IPS-NIHi7 (cell line): ENCODE results near the gene MS4A2.
A peak's percentile ranks its signal among the peaks of the same experiment; 100 is the strongest.
"Not testable (repeated sequence)": the region's sequence is repeated elsewhere in the genome, so short reads cannot be mapped to it uniquely, and the experiment has no call there.

Source experiments
- DNase-seq: peaks from one replicate; pipeline ENCODE4 v3.0.0; 2012; ENCODE audit warnings: mixed read lengths; ENCODE audit errors: extremely low spot score

The MS4A2 gene

GRCh38 chr11:60101368-60101767 lies 12.9 kb downstream of the MS4A2 start:
- DNase-seq = not testable (repeated sequence)

GRCh38 chr11:60104471-60105115 lies 16.1 kb downstream of the MS4A2 start:
- not testable (repeated sequence) for DNase-seq

GRCh38 chr11:60108631-60109030 lies 20.2 kb downstream of the MS4A2 start:
- not testable (repeated sequence) for DNase-seq

GRCh38 chr11:60111793-60112192 lies 23.3 kb downstream of the MS4A2 start:
- DNase-seq = no peak

GRCh38 chr11:60116996-60117790 lies 28.7 kb downstream of the MS4A2 start:
- no peak for DNase-seq

GRCh38 chr11:60118338-60118737 lies 29.9 kb downstream of the MS4A2 start:
- DNase-seq = no peak

GRCh38 chr11:60119710-60120109 lies 31.2 kb downstream of the MS4A2 start:
- DNase-seq = no peak

- no peak for DNase-seq
Observed at GRCh38 chr11:60121264-60121663, 32.8 kb downstream of the MS4A2 start.

- no peak for DNase-seq
Observed at GRCh38 chr11:60122414-60123036, 34.1 kb downstream of the MS4A2 start.

GRCh38 chr11:60124802-60125432 lies 36.5 kb downstream of the MS4A2 start:
- DNase-seq = no peak

- no peak for DNase-seq
Observed at GRCh38 chr11:60125956-60126585, 37.6 kb downstream of the MS4A2 start.

GRCh38 chr11:60127311-60127811 lies 38.9 kb downstream of the MS4A2 start:
- no peak for DNase-seq

- DNase-seq = no peak
Observed at GRCh38 chr11:60128376-60128775, 39.9 kb downstream of the MS4A2 start.

- not testable (repeated sequence) for DNase-seq
Observed at GRCh38 chr11:60128866-60129265, 40.4 kb downstream of the MS4A2 start.

- no peak for DNase-seq
Observed at GRCh38 chr11:60129853-60130252, 41.4 kb downstream of the MS4A2 start.

GRCh38 chr11:60130496-60130895 lies 42.0 kb downstream of the MS4A2 start:
- DNase-seq = peak; percentile 73

- DNase-seq = no peak
Observed at GRCh38 chr11:60131912-60132311, 43.4 kb downstream of the MS4A2 start.

GRCh38 chr11:60133917-60134316 lies 45.5 kb downstream of the MS4A2 start:
- no peak for DNase-seq

GRCh38 chr11:60143768-60144167 lies 55.3 kb downstream of the MS4A2 start:
- no peak for DNase-seq

- DNase-seq = no peak
Observed at GRCh38 chr11:60145677-60146076, 57.2 kb downstream of the MS4A2 start.
